Lower lobe of right lung (tissue), 2 donors: ENCODE data around the gene BRF1. TPM values are rescaled to one million over a fixed set of nuclear protein-coding genes. Genes with fewer than 3 reads are reported as not detected.

ENCODE experiments used
- ATAC-seq, 2 donors: fragments of 200-7000 bp; cut with Tn5 transposase; one replicate each; pipeline ENCODE4 v1.9.1; 2020 to 2022; ENCODE audit warnings: mild to moderate bottlenecking in 2 of 2, moderate library complexity in 2 of 2
- DNase-seq: peaks from one replicate; pipeline ENCODE4 v3.0.0-alpha.2; 2020
- H3K27ac ChIP-seq: fragments of 200-600 bp; one replicate; pipeline ENCODE4 v1.8.0; 2022
- H3K27me3 ChIP-seq: fragments of 200-600 bp; one replicate; pipeline ENCODE4 v1.8.0; 2022; ENCODE audit warnings: low read depth
- H3K36me3 ChIP-seq: fragments of 200-600 bp; one replicate; pipeline ENCODE4 v1.8.0; 2022; ENCODE audit warnings: mild to moderate bottlenecking
- H3K4me1 ChIP-seq: fragments of 200-600 bp; one replicate; pipeline ENCODE4 v1.8.0; 2022
- H3K4me3 ChIP-seq: fragments of 200-600 bp; one replicate; pipeline ENCODE4 v1.8.0; 2022; ENCODE audit warnings: mild to moderate bottlenecking
- H3K9me3 ChIP-seq: fragments of 200-600 bp; one replicate; pipeline ENCODE4 v1.8.0; 2022
- CTCF ChIP-seq: fragments of 200-600 bp; IDR thresholded peaks from one replicate; pipeline ENCODE4 v1.8.0; 2022; ENCODE audit warnings: antibody characterized with exemption, mild to moderate bottlenecking
- intact Hi-C: fragments of 100-400 bp; cut with DNase I; formaldehyde crosslinking; loops from one replicate; pipeline ENCODE4 v1.11.0; 2022
- total RNA-seq: library from RNA; stranded (reverse); fragmentation: NEBNext Ultra II Directional; extraction: Animal tissue kit (Norgen Biotek cat#: 25700); gene quantifications from one replicate; pipeline ENCODE4 v1.2.1, GENCODE V29; 2021
- donor health status: DM: no; HTN: yes; CAD: no; lungs with severe emphysema.

BRF1 gene
- total RNA-seq, 1 donor from 2014 or later: 35.7 TPM

GRCh38 chr14:105228562-105228961 lies 72.2 kb downstream of the BRF1 start:
- H3K27ac ChIP-seq: no peak overlapping the region
- intact Hi-C loops: no loop called here
- no peak for DNase-seq
- H3K9me3 ChIP-seq: no peaks in the 10 kb centered on the region
- no peaks in the 10 kb centered on the region for H3K4me1 ChIP-seq
- TF ChIP-seq CTCF: no peak
- no peak for ATAC-seq
- no peaks in the 10 kb centered on the region for H3K27me3 ChIP-seq
- H3K36me3 ChIP-seq: peaks cover 28% of the 10 kb centered on the region
- no peak overlapping the region for H3K4me3 ChIP-seq

- intact Hi-C loops: no loop called here
- Histone ChIP-seq H3K27me3 (no peaks in the 10 kb centered on the region), H3K27ac (no peak overlapping the region), H3K4me1 (no peaks in the 10 kb centered on the region), H3K36me3 (peaks cover 28% of the 10 kb centered on the region), H3K9me3 (no peaks in the 10 kb centered on the region), H3K4me3 (no peak overlapping the region)
- DNase-seq (no peak), ATAC-seq (no peak)
- no peak for TF ChIP-seq CTCF
Measured at GRCh38 chr14:105227346-105227745, 73.5 kb downstream of the BRF1 start.

- DNase-seq (no peak), ATAC-seq (no peak)
- intact Hi-C loops: no loop called here
- Histone ChIP-seq H3K27me3 (no peaks in the 10 kb centered on the region), H3K27ac (no peak overlapping the region), H3K9me3 (no peaks in the 10 kb centered on the region), H3K4me1 (no peaks in the 10 kb centered on the region), H3K36me3 (peaks cover 35% of the 10 kb centered on the region), H3K4me3 (no peak overlapping the region)
- no peak for TF ChIP-seq CTCF
Measured at GRCh38 chr14:105226198-105226597, 74.6 kb downstream of the BRF1 start.

GRCh38 chr14:105224845-105225570 lies 75.8 kb downstream of the BRF1 start:
- H3K4me3 ChIP-seq: no peak overlapping the region
- H3K36me3 ChIP-seq: peaks cover 47% of the 10 kb centered on the region

GRCh38 chr14:105223770-105224544 lies 76.8 kb downstream of the BRF1 start:
- Histone ChIP-seq H3K4me1 (no peaks in the 10 kb centered on the region), H3K27me3 (no peaks in the 10 kb centered on the region), H3K27ac (peak overlapping the region; percentile 77), H3K36me3 (peaks cover 58% of the 10 kb centered on the region), H3K9me3 (no peaks in the 10 kb centered on the region), H3K4me3 (no peak overlapping the region)
- no peak for TF ChIP-seq CTCF
- intact Hi-C loops: no loop called here
- ATAC-seq: peak; percentile 76 to 77
- DNase-seq: no peak

More at GRCh38 chr14:105224845-105225570, 75.8 kb downstream of the BRF1 start:
- intact Hi-C loops: no loop called here
- TF ChIP-seq CTCF: no peak
- Histone ChIP-seq H3K9me3 (no peaks in the 10 kb centered on the region), H3K27ac (peak overlapping the region; percentile 77), H3K4me1 (no peaks in the 10 kb centered on the region), H3K27me3 (no peaks in the 10 kb centered on the region)
- DNase-seq (no peak), ATAC-seq (peak in 1 of 2 donors; percentile 30)
